GM18909 (cell line): ENCODE results near the gene BRICD5.

ENCODE experiments used
- ATAC-seq: cut with Tn5 transposase; IDR thresholded peaks from one replicate; pipeline ENCODE4 v1.9.1; 2021; ENCODE audit warnings: mild to moderate bottlenecking; ENCODE audit not compliant: unreplicated experiment, poor library complexity

Gene BRICD5

GRCh38 chr16:2238150-2238837, 27.6 kb upstream of the BRICD5 start:
- no peak for ATAC-seq

GRCh38 chr16:2237493-2238149, 27.0 kb upstream of the BRICD5 start:
- ATAC-seq: no peak

GRCh38 chr16:2237102-2237482, 26.4 kb upstream of the BRICD5 start:
- no peak for ATAC-seq

GRCh38 chr16:2236337-2237101, 25.9 kb upstream of the BRICD5 start, which contains the start of gene DNASE1L2:
Gene DNASE1L2, plus strand, starts transcription at chr16:2236444. Its CDS starts 373 bp downstream, at chr16:2236817.
- no peak for ATAC-seq

GRCh38 chr16:2235695-2236336, 25.2 kb upstream of the BRICD5 start:
- no peak for ATAC-seq

GRCh38 chr16:2235234-2235651, 24.6 kb upstream of the BRICD5 start:
- no peak for ATAC-seq

- no peak for ATAC-seq
Observed at GRCh38 chr16:2234813-2235170, 24.1 kb upstream of the BRICD5 start.

GRCh38 chr16:2233872-2234812, 23.5 kb upstream of the BRICD5 start:
- ATAC-seq: no peak

GRCh38 chr16:2233046-2233775, 22.5 kb upstream of the BRICD5 start:
- no peak for ATAC-seq

- no peak for ATAC-seq
Observed at GRCh38 chr16:2232094-2232990, 21.7 kb upstream of the BRICD5 start.

GRCh38 chr16:2231016-2231931, 20.6 kb upstream of the BRICD5 start:
- ATAC-seq: no peak

GRCh38 chr16:2230376-2230775, 19.7 kb upstream of the BRICD5 start:
- no peak for ATAC-seq

GRCh38 chr16:2229632-2230250, 19.1 kb upstream of the BRICD5 start:
- ATAC-seq: no peak

- no peak for ATAC-seq
Observed at GRCh38 chr16:2229091-2229490, 18.4 kb upstream of the BRICD5 start.

GRCh38 chr16:2228161-2228824, 17.6 kb upstream of the BRICD5 start:
- ATAC-seq: no peak

- ATAC-seq: no peak
Observed at GRCh38 chr16:2226918-2227317, 16.3 kb upstream of the BRICD5 start.
